HG03108 (cell line): Measurements from ENCODE around the gene CCDC150.
"Not testable (repeated sequence)": the region's sequence is repeated elsewhere in the genome, so short reads cannot be mapped to it uniquely, and the experiment has no call there.

Source experiments
- ATAC-seq: cut with Tn5 transposase; IDR thresholded peaks from one replicate; pipeline ENCODE4 v1.9.1; 2021; ENCODE audit warnings: moderate library complexity; ENCODE audit not compliant: unreplicated experiment

Gene CCDC150

DNA sequence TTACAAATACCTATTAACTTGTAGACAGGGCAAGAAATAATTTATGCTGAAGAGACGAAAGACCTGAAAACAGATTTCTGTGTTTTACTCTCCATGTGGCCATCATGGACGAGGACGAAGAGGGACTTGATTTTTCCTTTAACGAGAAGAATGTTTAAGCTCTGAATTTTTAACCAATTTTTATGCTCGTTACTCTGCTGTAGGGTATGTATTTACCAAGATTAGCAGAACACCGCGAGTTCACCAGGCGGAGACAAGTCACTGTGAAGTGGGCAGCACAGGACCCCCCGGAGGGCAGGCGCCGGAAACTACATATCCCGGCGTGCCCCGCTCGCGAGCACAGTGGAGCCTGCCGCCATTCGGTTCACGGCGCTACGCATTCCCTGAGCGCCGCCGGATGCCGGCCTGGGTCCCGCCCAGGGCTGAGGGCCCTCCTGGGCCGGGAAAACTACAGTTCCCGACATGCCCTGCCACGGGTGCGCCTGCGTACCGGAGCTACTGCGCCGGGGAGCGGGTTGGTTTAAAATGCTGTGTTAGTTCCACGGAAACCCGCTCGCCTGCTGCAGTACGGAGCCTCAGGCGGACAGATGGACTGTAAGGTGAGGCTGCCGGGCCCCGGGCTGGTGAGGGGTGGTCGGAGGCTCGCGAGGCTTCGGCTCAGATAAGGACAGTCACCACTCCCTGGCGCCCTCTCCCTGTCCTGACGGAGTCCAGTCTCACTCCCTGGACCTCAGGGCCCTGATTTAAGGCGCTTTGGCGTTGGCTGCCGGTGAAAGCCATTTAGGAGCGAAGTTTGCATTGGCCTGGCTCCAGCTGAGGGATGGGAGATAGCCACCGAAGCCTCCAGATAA lies at the start of gene CCDC150:
Gene CCDC150, plus strand, starts transcription at position 536 of the 851 bp plus-strand sequence. Its CDS starts 52 bp downstream, at position 588.
- peak; percentile 100 for ATAC-seq

DNA sequence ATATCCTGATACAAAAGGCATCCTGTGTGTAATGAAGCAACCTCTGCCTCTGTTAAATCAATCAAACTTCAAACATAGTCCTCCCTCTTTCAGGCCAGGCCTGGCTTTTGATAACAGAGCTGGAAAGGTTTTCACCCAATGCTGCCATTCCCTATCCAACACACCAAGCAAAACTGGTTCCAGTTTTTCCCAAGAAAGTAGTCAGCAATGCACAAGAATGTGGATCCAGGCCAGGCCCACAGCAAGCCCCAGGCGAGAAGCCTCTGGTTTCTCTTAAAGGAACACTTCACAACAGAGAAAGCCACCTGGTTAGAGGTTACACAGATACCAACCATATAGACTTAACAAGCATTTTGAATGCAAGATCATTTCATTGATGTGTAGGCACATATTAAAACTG lies 49.2 kb upstream of the CCDC150 start:
- no peak for ATAC-seq

DNA sequence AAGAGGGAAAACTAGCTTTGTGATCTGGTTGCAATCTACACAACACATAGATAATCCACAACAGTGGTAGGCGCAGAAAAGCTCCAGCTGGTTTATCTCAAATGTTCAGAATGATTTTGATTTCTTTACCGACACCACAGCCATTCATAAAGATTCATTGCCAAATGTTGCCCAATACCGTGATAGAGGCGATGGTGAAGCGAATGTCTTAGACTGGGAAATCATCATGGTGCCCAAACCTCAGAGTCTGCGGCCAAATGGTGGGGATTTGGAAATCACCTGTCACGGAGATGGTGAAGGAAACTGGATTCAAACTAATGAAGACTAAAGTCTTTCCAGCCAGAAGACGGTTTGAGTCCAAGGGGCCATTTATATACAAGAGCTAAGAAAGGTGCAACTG lies 48.5 kb upstream of the CCDC150 start:
- no peak for ATAC-seq

DNA sequence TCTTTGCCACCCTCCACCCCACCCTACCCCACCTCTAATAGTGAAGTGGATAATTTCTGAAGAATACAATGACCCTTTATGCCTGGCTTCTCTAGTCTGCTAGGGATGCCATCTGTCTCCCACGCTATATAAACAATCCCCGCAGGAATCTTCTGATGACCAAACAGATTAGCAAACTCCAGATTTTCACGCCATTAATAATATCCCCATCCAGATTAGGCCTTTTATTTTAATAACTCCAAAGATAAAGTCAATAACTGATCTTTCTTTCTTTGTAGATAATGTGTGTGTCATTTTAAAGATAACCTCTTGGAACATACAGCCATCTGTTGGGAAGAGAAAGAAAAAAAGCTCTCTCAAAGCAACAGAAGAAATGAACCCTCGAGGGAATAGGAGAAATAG lies 47.9 kb upstream of the CCDC150 start:
- ATAC-seq, result no peak

- peak; percentile 31 for ATAC-seq
These were observed 47.1 kb upstream of the CCDC150 start for GRCh38 chr2:196592331-196592910.

GRCh38 chr2:196592911-196593881 lies 46.3 kb upstream of the CCDC150 start, which contains the start of gene HECW2:
Gene HECW2, minus strand, starts transcription at chr2:196593554.
- peak; percentile 59 for ATAC-seq

DNA sequence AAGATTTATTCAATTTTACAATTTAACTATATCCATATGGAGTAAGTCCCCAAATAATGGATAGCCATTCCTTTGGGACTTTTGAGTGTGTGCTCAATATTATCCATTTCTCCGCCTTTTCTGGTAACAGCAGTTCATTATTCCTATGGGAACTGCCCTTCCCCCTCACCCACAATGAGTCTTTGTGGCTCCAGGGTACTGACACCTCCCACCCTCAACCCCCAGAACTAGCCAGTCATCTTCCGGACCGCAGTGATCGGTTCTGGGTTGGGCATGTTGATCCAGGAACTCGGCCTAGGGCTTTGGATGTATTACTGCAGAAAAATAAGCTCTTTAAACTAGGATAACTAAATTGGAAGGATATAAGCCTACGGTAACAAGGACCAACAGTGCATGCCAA lies 45.4 kb upstream of the CCDC150 start:
- ATAC-seq, result no peak

DNA sequence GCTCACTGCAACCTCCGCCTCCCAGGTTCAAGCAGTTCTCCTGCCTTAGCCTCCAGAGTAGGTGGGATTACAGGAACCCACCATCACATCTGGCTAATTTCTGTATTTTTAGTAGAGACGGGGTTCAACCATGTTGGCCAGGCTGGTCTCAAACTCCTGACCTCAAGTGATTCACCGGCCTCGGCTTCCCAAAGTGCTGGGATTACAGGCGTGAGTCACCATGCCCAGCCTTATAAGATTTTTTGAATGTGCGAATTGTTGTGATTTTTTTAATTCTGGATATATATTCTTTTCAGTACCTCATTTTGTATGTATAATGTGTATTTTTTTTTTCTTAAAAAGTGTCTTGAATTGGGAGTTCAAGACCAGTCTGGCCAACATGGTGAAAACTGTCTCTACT lies 42.0 kb upstream of the CCDC150 start:
- ATAC-seq, result no peak

DNA sequence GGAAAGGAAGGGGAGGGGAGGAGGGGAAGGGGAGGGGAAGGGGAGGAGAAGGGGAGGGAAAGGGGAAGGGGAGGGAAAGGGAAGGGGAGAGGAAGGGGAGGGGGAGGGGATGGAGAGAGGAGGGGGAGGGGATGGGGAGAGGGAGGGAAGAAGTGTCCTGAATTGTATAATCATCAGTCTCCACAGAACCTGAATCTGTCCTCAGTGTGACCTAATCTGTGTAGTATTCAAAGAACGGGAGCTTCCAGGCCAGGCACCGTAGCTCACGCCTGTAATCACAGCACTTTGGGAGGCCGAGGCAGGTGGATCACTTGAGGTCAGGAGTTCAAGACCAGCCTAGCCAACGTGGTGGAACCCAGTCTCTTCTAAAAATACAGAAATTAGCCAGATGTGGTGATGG lies 41.1 kb upstream of the CCDC150 start:
- no peak for ATAC-seq

GRCh38 chr2:196598846-196599245 lies 40.7 kb upstream of the CCDC150 start:
- ATAC-seq, result no peak

- no peak for ATAC-seq
These were observed 37.8 kb upstream of the CCDC150 start for GRCh38 chr2:196601430-196602306.

DNA sequence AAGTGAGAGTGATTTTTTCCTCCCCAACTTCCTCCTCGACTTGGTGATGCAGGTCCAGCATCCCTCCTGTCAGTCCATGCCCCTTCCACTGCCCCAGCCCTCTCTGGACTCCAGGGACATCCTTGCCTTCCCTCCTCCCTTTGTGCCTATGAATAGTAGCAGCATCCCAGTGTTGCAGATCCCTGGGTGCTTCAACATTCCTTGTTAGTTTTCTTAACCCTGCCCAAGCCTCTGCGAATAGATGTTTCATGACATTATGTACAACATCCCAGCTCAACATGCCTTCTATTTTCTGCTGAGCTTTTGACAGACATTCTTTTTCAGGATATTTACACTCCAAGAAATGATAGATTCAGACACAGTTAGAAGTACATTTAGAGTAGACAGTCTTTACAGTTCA lies 35.3 kb upstream of the CCDC150 start:
- no peak for ATAC-seq

GRCh38 chr2:196606516-196606915 lies 33.0 kb upstream of the CCDC150 start:
- ATAC-seq, result no peak

- no peak for ATAC-seq
These were observed 32.4 kb upstream of the CCDC150 start for GRCh38 chr2:196607073-196607472.

- ATAC-seq, result not testable (repeated sequence)
These were observed 31.6 kb upstream of the CCDC150 start for GRCh38 chr2:196607896-196608295.

- no peak for ATAC-seq
These were observed 29.7 kb upstream of the CCDC150 start for GRCh38 chr2:196609806-196610205.

- ATAC-seq, result no peak
These were observed 28.7 kb upstream of the CCDC150 start for GRCh38 chr2:196610796-196611195.

GRCh38 chr2:196613302-196613701 lies 26.2 kb upstream of the CCDC150 start:
- no peak for ATAC-seq

GRCh38 chr2:196617430-196617829 lies 22.1 kb upstream of the CCDC150 start:
- no peak for ATAC-seq

DNA sequence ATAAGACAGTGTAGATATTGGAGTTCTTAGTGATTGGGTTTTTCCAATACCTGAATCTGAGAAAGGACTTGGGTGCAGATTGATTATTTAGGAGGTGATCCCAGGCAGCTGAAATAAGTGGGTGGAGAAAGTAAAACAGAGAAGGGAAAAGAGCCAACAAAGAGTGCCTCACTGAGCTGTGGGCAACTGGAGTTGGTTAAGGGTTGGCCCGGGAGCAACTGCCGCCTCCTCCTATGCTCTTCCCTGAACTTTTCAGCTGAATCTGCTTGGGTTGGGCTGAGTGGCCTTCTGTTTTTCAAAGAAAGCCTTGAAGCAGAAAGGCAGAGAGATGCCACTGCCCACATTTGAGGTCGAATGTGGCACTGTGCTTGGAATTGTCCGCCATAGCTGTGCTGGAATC lies 20.9 kb upstream of the CCDC150 start:
- no peak for ATAC-seq
